HL-60 (cell line): ENCODE data around the gene LAMA3.

Experiments
- GABPA ChIP-seq: IDR thresholded peaks from 2 replicates; pipeline ENCODE4 v1.6.1; 2012; ENCODE audit warnings: low read depth
- POLR2AphosphoS5 ChIP-seq: IDR thresholded peaks from 2 replicates; pipeline ENCODE4 v1.6.1; 2012; ENCODE audit warnings: low read depth
- TF ChIP-seq, protein P1 (sequence below): IDR thresholded peaks from one replicate; pipeline ENCODE4 v1.5.1; 2011; ENCODE audit warnings: low read length, control low read depth, inconsistent platforms; ENCODE audit not compliant: insufficient read depth
- TF ChIP-seq, protein P2 (sequence below): IDR thresholded peaks from 2 replicates; pipeline ENCODE4 v1.6.1; 2012; ENCODE audit warnings: low read depth; ENCODE audit not compliant: insufficient replicate concordance

DNA sequence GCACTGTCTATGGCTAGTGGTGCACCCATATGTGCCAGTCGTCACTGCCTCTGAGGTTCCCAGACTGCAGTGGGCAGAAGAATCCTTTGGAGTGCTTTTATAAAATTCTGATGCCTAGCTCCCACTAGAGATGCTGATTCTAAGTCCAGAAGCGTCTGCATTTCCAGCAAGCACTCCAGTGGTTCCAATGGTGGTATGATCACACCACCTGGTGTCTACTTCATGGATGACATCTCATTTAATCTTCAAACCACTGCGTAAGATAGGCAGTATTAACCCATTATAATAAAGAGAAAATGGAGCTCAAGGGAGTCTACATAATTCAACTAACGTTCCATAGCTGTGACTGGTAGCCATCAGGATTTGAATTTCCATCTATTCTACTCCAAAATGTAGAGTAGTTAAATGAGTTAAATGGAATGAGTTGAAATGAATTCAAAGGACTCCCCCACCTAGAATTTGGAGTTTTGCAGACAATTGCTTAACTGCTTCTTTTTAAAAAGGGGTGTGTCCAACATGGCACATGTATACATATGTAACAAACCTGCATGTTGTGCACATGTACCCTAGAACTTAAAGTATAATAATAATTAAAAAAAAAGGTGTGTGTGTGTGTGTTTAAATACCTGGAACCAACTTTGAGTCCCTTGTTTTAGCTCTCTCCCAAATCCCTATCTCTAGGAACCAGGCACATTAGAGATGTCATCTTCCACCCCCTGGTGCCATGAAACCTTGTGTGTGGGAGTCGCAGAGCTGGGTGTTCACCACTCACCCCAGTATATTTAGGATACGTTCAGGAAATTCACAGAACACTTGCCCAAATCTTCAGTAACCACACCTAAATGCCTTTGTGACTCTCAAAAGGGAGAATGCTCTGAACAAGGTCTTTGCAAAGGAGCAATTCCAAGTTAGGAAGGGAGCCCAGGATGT lies 14.1 kb downstream of the LAMA3 start:
- TF ChIP-seq, protein P1, sequence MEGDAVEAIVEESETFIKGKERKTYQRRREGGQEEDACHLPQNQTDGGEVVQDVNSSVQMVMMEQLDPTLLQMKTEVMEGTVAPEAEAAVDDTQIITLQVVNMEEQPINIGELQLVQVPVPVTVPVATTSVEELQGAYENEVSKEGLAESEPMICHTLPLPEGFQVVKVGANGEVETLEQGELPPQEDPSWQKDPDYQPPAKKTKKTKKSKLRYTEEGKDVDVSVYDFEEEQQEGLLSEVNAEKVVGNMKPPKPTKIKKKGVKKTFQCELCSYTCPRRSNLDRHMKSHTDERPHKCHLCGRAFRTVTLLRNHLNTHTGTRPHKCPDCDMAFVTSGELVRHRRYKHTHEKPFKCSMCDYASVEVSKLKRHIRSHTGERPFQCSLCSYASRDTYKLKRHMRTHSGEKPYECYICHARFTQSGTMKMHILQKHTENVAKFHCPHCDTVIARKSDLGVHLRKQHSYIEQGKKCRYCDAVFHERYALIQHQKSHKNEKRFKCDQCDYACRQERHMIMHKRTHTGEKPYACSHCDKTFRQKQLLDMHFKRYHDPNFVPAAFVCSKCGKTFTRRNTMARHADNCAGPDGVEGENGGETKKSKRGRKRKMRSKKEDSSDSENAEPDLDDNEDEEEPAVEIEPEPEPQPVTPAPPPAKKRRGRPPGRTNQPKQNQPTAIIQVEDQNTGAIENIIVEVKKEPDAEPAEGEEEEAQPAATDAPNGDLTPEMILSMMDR, result peak; percentile 31
- TF ChIP-seq POLR2AphosphoS5 (no peak), GABPA (no peak)
- TF ChIP-seq, protein P2, sequence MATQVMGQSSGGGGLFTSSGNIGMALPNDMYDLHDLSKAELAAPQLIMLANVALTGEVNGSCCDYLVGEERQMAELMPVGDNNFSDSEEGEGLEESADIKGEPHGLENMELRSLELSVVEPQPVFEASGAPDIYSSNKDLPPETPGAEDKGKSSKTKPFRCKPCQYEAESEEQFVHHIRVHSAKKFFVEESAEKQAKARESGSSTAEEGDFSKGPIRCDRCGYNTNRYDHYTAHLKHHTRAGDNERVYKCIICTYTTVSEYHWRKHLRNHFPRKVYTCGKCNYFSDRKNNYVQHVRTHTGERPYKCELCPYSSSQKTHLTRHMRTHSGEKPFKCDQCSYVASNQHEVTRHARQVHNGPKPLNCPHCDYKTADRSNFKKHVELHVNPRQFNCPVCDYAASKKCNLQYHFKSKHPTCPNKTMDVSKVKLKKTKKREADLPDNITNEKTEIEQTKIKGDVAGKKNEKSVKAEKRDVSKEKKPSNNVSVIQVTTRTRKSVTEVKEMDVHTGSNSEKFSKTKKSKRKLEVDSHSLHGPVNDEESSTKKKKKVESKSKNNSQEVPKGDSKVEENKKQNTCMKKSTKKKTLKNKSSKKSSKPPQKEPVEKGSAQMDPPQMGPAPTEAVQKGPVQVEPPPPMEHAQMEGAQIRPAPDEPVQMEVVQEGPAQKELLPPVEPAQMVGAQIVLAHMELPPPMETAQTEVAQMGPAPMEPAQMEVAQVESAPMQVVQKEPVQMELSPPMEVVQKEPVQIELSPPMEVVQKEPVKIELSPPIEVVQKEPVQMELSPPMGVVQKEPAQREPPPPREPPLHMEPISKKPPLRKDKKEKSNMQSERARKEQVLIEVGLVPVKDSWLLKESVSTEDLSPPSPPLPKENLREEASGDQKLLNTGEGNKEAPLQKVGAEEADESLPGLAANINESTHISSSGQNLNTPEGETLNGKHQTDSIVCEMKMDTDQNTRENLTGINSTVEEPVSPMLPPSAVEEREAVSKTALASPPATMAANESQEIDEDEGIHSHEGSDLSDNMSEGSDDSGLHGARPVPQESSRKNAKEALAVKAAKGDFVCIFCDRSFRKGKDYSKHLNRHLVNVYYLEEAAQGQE, result no peak
